NT2/D1 (cell line): Measurements from ENCODE around the gene RUFY3.
"Not testable (repeated sequence)": the region's sequence is repeated elsewhere in the genome, so short reads cannot be mapped to it uniquely, and the experiment has no call there.

Experiments
- SUZ12 ChIP-seq: IDR thresholded peaks from 2 replicates; pipeline ENCODE4 v1.6.1; 2011; ENCODE audit not compliant: insufficient read length, insufficient read depth; ENCODE audit errors: extremely low read depth
- YY1 ChIP-seq: IDR thresholded peaks from 2 replicates; pipeline ENCODE4 v1.6.1; 2011; ENCODE audit not compliant: insufficient read length, insufficient read depth

DNA sequence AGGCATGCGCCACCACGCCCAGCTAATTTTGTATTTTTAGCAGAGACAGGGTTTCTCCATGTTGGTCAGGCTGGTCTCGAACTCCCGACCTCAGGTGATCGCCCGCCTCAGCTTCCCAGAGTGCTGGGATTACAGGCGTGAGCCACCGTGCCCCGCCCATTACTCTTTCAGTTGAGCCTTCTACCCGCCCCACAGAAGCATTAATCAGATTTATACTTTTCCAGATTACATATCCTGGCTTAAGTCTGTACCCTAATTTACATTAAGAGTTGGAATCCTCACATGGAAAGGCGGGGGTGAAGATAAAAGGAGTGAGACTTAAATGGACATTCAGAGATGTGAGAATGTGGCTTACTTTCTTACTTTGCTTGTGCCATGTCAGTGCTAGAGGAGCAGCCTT is 4.8 kb downstream of the RUFY3 start:
- not testable (repeated sequence) for TF ChIP-seq SUZ12, YY1
